ENCODE results near the gene SPSB1.

Gene SPSB1

DNA sequence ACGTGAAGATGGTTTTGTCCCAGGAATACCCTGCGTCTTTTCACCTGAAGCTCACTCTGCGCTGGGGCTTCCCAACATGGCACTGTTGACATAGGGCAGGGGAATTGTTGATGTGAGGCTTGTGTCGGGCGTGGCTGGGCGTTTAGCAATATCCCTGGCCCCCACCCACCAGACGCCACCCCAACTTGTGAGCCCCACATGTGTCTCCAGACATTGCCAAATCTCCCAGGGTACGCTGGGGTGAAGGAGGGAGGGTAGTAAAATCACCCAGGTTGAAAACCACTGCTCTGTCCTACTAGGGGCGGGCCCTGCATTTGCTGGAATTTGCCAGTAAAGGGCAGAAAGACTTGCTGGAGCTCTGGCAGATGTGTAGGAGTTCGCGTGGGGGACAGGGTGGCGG lies 36.0 kb downstream of the SPSB1 start:
- TF ChIP-seq REST (IDR thresholded peaks at IDR 0.05; ENCODE audit: low read depth) = no peak
- no peak for TF ChIP-seq CREB1 (IDR thresholded peaks at IDR 0.05; ENCODE audit: low read depth)
- TF ChIP-seq EGR1 (IDR thresholded peaks at IDR 0.05) = no peak
- no peak for TF ChIP-seq NFIC (IDR thresholded peaks at IDR 0.05)
- TF ChIP-seq EP300 (IDR thresholded peaks at IDR 0.05; ENCODE audit: borderline replicate concordance) = no peak
- no peak for TF ChIP-seq MAX (IDR thresholded peaks at IDR 0.05)
- no peak for TF ChIP-seq USF1 (IDR thresholded peaks at IDR 0.05)
- TF ChIP-seq ZBTB7A (IDR thresholded peaks at IDR 0.05; ENCODE audit: low read depth) = no peak
- no peak for TF ChIP-seq CEBPB (IDR thresholded peaks at IDR 0.05)
- TF ChIP-seq YY1 (IDR thresholded peaks at IDR 0.05; ENCODE audit: low read depth) = no peak
- TF ChIP-seq TCF12 (IDR thresholded peaks at IDR 0.05; ENCODE audit: low read depth) = no peak
- TF ChIP-seq FOXM1 (IDR thresholded peaks at IDR 0.05; ENCODE audit: borderline replicate concordance, low read depth) = no peak
- no peak for TF ChIP-seq RAD21 (IDR thresholded peaks at IDR 0.05; ENCODE audit: low read depth)
- TF ChIP-seq TAF1 (IDR thresholded peaks at IDR 0.05; ENCODE audit: low read depth) = no peak

GRCh38 chr1:9331016-9331415 lies 38.3 kb downstream of the SPSB1 start:
- TF ChIP-seq REST (IDR thresholded peaks at IDR 0.05; ENCODE audit: low read depth) (no peak), CEBPB (IDR thresholded peaks at IDR 0.05) (no peak), ZBTB7A (IDR thresholded peaks at IDR 0.05; ENCODE audit: low read depth) (no peak), EGR1 (IDR thresholded peaks at IDR 0.05) (no peak), TEAD4 (IDR thresholded peaks at IDR 0.05) (no peak), NFIC (IDR thresholded peaks at IDR 0.05) (no peak), YY1 (IDR thresholded peaks at IDR 0.05; ENCODE audit: low read depth) (no peak), CREB1 (IDR thresholded peaks at IDR 0.05; ENCODE audit: low read depth) (no peak), EP300 (IDR thresholded peaks at IDR 0.05; ENCODE audit: borderline replicate concordance) (no peak), TAF1 (IDR thresholded peaks at IDR 0.05; ENCODE audit: low read depth) (no peak), MAX (IDR thresholded peaks at IDR 0.05) (no peak), FOXM1 (IDR thresholded peaks at IDR 0.05; ENCODE audit: borderline replicate concordance, low read depth) (no peak), RAD21 (IDR thresholded peaks at IDR 0.05; ENCODE audit: low read depth) (no peak)

DNA sequence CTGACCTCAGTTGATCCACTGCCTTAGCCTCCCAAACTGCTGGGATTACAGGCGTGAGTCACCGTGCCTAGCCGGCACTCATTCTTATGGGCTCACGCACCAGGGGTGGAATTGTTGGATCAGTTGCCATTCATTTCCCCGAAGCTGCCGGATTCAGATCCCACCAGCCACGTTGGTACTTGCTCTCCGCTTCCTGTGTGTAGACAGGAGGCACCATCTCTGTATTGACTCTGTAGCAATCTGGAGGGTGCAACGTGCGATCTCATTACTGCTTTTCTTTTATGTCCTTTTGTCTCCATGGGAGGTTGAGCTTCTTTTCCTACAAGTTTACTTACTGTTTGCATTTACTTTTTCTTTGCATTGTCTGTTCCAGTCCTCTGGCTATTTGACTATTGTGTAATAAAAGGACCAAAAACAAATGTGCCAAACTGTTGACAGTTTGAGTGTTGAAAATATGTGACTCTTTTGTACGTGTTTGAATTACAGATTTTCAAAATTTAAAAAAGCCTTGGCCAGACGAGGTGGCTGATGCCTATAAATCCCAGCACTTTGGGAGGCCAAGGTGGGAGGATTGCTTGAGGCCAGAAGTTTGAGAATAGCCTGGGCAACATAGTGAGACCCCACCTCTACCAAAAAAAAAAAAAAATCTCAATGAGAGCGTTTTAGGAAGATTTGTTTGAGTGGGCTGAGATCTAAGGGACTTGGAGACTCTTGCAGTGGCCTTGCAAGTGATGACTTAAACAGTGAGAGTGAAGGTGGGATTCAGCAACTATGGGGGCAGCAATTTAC lies 39.1 kb downstream of the SPSB1 start:
- TF ChIP-seq REST (IDR thresholded peaks at IDR 0.05; ENCODE audit: low read depth) (no peak), TCF12 (IDR thresholded peaks at IDR 0.05; ENCODE audit: low read depth) (no peak), TEAD4 (IDR thresholded peaks at IDR 0.05) (no peak), ZBTB7A (IDR thresholded peaks at IDR 0.05; ENCODE audit: low read depth) (no peak), TAF1 (IDR thresholded peaks at IDR 0.05; ENCODE audit: low read depth) (no peak)

DNA sequence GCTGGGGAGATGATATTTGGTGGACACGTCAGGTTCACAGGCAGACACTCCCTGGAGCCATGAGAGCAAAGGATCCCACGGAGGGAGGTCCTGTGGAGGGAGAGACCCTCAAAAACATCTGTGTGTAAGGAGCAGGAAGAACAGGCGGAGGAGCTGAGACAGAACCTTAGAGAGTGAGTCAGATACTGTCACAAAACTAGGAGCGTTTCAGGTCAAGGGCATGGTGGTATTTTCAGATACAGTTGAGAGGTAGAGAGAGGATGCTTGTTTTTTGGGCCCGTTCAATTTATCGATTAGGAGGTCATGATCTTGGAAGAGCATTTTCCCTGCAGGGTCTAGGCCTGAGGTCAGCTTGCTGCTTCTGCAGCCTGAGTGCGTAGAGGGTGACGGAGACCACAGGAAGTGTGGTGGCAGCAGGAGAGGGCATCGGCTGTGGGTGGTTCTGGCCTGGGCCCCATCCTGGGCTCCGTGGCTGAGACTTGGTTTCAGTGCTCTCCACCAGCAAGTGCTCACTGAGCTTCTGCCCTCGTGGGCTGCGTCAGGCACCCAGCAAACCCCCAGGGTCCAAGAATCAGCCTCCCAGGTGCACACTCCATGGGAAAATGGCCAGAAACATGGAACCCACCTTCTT lies 39.9 kb downstream of the SPSB1 start:
- TF ChIP-seq YY1 (IDR thresholded peaks at IDR 0.05; ENCODE audit: low read depth) = no peak
- TF ChIP-seq REST (IDR thresholded peaks at IDR 0.05; ENCODE audit: low read depth) = no peak
- TF ChIP-seq EP300 (IDR thresholded peaks at IDR 0.05; ENCODE audit: borderline replicate concordance) = no peak
- no peak for TF ChIP-seq ZBTB7A (IDR thresholded peaks at IDR 0.05; ENCODE audit: low read depth)
- no peak for TF ChIP-seq USF1 (IDR thresholded peaks at IDR 0.05)
- TF ChIP-seq EGR1 (IDR thresholded peaks at IDR 0.05) = no peak
- TF ChIP-seq TAF1 (IDR thresholded peaks at IDR 0.05; ENCODE audit: low read depth) = no peak
- TF ChIP-seq TEAD4 (IDR thresholded peaks at IDR 0.05) = no peak
- TF ChIP-seq MAX (IDR thresholded peaks at IDR 0.05) = no peak
- no peak for TF ChIP-seq CEBPB (IDR thresholded peaks at IDR 0.05)
